ENCODE measurements around the gene VENTX.

Gene VENTX

DNA sequence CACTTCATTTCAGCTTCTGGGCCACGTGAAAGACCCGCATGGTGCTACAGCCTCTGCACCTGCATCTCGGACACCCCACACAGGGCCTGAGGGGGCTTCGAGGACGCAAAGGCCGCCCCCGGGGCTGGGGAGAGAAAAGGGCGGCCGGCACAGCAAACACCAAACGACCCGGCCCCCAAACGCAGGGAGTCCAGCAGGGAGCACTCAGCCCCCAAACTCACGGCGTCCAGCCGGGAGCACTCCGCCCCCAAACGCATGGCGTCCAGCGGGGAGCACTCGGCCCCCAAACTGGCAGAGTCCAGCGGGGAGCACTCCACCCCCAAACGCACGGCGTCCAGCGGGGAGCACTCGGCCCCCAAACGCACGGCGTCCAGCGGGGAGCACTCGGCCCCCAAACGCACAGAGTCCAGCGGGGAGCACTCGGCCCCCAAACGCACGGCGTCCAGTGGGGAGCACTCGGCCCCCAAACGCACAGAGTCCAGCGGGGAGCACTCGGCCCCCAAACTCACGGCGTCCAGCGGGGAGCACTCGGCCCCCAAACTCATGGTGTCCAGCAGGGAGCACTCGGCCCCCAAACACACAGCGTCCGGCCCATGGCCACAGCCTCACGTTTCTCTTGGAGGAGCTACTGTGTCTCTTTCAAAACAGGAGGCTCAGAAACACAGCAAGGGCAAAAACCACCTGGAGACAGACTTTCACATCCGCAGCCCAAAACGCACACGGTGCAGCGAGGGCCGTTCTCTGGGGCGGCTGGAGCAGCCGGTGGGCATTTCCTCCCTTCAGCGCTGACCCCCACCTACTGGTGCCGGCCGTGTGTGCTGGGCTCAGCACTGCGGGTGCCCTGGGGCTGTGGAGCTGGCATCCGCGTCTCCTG is 34.6 kb upstream of the VENTX start:
- no peak for DNase-seq

DNA sequence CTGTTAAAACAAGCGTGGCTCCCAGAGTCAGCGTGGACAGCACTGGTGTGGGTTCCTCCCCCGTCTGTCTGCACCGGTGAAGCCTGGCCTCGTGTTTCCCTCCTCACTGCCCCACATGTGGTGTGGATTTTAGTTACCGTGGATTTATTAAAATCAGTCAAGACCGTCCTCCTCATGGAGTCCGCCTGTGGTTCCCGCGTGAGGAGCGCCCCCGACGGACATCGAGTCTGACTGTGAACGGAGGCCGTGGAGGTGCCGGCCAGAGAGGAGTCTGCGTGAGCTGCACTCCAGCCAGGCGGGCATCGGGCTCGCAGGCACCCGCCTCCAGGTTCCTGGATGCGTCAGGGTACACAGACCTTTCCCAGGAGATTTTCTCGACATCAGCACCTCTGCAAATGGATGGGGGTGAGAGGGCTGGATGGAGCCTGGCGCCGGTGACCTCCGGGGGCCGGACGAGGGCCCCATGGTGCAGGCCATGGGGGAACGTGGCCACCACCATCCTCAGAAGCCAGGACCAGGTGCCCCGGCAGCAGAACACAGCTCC is 33.9 kb upstream of the VENTX start:
- no peak for DNase-seq

DNA sequence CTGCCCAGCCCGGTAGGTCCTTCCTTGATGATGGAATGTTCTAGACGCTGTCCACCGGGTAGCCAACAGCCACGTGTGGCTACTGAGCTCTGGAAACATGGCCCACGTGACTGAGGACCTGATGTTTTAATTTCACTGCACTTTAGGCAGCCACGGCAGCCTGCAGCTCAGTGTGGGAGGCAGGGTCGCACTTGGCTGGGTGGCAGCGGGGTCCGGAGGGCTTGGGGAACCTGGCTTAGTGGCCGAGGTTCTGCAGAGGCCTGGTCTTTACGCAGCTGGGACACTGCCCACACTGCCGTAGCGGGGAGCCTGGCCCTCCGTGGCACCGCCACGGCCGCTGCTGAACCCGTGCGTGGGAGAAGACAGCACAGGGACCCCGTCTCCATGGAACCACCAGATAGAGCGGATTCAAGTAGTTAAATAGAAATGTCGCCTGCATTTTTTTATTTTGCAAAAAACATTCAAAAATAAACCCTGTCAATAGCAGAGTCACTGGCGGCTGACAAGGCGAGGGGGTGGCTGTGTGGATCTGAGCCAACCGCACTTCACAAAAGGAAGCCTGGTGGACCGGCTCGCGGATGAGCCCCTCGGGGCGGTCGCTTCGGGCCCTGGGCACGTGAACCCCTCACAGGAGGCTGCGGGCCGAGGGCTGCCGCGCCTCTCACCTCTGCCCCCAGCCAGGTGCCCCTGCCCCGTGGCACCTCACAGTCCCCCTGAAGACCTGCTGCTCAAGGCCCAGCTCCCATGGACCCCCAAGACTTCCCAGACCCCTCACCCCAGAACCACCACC is 33.2 kb upstream of the VENTX start:
- DNase-seq = no peak

DNA sequence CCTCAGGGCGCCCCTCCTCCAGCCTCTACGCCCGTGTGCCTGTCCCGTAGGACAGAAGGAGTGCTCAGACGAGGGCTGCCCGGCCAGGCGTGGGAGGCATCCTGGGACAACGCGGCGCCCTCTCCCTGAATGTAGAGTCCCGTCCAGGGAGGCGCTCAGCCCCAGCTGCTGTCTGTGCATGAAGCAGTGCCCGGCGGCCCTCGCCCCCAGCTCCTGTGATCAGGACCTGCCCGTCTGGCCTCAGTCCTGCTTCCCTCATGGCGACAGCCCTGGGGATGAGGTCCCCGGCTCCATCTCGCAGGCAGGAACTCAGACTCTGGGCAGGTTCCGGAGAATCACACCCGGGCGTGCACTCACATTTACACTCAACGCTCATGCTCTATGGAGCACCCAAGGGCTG is 32.5 kb upstream of the VENTX start:
- DNase-seq = no peak

DNA sequence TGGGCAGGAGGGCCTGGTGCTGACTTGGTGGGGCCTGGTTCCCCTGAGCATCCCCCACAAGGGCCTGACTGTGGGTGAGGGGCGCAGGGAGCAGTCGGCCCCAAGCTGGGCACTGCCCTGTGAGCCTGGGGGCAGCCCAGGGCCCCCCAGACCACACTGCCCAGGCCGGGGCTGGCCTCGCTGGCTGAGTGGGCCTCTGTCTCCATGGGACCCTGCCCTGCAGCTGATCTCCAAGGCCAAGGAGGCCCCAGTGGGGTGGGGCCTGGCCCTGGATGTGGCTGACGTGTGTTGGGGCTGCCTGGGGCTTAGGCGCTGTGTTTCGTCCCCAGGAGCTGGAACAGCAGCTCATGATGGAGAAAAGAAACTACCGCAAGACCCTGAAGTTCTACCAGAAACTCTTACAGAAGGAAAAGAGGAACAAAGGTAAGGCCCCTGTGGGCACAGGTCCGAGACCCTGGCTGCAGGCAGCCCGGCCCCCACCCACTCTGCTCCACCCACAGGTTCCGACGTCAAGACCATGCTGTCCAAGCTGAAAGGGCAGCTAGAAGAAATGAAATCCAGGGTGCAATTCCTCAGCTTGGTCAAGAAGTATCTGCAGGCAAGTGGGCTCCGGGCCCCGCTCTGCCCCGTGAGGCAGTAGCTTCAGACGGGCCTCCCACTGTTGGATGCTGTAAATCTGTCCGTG is 31.2 kb upstream of the VENTX start:
- DNase-seq = no peak

DNA sequence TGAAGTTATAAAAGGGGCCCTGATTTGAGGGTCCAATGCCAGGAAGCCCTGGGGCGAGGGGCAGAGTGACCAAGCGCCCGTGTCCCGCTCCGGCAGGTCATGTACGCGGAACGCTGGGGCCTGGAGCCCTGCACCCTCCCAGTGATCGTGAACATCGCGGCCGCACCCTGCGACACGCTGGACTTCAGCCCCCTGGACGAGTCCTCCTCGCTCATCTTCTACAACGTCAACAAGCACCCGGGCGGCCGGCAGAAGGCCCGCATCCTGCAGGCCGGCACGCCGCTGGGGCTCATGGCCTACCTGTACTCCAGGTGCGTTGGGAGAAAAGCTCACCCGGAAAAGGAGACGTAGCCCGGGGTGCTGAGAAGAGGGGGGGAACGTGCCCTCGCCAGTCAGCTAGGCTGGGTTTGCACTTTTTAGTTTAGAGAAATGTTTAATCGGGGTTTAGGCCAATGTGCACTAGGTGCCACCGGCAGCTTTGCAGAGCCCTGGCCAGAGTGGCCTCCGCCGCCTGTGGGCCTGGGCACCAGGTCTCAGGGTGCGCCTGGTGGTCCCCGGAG is 30.5 kb upstream of the VENTX start:
- no peak for DNase-seq

DNA sequence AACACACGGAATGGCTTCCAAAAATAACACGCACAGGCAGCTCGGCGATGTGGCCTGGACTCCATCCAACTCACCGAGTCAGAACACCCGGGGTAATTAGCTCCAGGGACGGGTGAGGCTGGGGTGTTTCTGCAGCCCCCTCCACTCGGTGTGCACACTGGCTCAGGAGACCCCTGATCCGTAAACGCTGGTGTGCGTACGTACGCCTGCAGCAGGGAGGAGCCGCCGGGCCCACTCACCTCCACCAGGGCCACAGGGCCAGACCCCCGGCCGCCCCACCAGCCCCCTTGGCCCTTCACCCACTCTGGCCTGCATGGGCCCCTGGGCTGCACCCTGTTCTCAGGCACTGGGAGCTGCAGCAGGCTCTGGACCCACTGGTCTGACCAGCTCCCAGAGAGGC is 30.0 kb upstream of the VENTX start:
- no peak for DNase-seq

DNA sequence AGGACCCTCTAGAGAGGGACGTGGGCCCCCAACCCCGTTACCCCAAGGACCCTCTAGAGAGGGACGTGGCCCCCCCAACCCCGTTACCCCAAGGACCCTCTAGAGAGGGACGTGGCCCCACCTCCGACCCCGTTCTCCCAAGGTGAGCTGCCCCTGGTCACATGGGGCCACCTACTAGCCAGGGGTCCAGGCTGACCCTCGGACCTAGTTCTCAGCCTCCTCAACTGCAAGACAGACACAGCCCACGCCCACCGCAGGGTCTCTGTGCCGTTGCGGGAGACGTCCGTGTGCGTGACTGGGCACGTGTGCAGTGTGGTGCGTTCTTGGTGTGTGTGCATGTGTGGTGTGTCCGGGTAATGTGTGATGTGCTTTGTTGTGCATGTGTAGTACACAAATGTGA is 29.2 kb upstream of the VENTX start:
- DNase-seq = no peak

DNA sequence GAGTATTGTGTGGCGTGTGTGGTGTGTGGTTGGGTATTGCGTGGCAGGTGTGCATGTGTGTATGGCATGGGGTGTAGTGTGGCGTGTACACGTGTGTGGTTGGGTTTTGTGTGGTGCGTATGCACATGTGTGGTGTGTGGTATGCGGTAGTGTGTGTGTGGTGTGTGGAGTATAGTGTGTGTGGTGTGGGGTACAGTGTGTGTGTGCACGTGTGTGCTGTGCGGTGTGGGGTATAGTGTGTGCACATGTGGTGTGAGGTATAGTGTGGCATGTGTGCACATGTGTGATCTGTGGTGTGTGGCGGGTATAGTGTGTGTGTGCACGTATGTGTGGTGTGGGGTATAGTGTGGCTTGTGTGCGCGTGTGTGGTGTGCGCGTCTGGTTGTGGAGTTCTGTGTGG is 28.5 kb upstream of the VENTX start:
- no peak for DNase-seq

DNA sequence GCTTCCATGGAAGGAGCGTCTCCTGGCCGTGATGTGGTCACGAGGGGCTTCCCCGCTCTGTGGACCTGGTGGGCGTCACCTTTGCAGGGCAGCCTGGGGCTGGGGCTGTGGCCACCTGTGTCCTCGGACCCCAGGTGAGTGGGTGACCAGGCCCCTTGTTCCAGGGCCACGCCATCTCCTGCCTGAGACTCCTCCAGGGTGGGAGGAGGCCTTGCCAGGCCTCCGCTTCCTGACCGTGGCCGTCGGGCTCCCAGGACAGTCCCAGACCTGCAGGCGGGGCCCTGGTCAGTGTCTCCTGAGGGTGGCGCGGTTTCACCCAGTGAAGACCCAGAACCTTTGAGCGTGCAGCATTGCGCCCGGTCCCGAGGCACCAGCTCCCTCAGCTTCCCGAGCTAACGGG is 28.0 kb upstream of the VENTX start:
- no peak for DNase-seq

DNA sequence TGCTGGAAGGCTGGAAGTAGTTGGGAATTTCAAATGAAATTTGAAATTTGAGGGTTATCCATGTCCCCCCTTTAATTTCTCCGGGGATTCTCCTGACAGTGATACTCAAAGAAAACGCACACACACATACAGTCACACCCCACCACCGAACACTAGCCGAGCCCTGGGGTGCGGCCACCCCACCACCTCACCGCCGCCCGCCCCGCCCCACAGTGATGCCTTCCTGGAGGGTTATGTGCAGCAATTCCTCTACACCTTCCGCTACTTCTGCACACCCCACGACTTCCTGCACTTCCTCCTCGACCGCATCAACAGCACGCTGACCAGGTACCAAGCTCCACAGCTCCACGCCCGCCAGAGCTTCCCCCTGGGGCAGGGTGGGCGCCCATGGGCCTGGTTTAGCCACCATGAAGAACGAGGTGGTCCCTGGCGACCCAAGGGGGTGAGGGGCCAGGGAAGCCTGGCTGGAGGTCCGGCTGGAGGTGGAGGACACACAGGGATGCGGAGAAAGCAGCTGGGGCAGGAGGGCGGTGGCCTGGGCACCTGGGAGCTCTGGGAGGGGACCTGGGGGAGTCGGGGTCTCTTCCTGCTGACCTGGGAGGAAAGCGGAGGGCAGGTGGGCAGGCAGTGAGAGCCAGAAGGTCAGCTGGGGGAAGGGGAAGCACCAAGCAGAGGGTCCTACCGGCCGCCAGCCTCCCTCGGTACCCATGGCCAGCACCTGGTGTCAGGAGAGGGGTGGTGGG is 27.1 kb upstream of the VENTX start:
- DNase-seq = no peak

DNA sequence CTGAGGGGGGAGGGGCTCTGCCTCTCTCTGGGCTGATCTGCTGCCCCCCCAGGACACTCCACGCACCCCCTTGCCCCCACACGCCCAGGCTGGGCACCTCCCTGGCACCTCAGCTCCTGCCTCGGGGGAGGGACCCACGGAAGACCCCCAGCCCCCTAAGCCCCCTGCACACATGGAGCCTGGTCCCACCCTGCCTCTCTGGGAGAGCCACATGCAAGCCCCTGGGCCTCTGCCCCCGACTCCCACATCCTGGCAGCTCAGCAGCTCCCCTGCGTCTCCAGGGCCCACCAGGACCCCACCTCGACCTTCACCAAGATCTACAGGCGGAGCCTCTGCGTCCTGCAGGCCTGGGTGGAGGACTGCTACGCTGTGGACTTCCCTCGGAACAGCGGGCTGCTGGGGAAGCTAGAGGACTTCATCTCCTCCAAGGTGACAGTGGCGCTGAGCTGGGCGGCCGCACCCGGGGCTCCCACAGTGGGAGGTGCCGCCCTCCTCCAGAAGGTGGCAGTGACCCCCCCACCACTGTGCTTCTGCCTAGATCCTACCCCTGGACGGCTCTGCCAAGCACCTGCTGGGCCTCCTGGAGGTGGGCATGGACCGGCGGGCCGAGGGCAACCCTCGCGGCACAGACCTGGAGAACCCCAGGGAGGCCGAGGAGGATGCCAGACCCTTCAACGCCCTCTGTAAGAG is 26.4 kb upstream of the VENTX start:
- no peak for DNase-seq

DNA sequence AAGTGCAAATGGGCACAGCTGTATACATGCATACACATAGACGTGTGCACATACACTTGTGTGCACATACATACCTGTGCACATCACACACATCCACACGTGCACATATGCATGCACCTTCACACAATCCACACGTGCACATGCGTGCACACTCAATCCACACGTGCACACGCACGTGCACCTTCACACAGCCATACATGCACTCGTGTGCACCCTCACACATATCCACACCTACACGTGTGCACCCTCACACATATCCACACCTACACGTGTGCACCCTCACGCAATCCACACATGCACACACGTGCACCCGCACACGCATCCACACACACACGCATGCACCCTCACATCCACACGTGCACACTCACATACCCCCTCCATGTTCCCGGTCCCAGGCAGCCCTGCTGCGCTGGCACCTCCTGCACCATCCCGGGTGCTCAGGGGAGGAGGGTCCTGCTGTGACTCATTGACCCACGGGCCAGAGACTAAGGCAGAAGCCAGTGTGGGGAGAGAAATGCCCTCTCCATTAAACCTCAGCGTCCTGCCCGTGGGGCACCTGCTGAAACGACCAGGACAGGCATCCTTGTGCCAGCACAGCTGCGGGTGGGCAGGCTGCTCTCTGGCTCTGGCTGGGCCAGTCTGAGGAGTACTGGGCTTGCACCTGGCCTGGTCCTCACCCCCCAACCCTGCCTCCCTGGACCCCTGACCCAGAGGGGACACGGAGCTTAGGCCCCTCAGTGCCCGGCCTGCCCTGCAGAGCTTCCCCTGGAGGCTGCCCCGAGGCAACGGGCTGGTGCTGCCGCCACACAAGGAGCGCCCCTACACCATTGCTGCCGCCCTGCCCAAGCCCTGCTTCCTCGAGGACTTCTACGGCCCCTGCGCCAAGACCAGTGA is 25.4 kb upstream of the VENTX start:
- no peak for DNase-seq

DNA sequence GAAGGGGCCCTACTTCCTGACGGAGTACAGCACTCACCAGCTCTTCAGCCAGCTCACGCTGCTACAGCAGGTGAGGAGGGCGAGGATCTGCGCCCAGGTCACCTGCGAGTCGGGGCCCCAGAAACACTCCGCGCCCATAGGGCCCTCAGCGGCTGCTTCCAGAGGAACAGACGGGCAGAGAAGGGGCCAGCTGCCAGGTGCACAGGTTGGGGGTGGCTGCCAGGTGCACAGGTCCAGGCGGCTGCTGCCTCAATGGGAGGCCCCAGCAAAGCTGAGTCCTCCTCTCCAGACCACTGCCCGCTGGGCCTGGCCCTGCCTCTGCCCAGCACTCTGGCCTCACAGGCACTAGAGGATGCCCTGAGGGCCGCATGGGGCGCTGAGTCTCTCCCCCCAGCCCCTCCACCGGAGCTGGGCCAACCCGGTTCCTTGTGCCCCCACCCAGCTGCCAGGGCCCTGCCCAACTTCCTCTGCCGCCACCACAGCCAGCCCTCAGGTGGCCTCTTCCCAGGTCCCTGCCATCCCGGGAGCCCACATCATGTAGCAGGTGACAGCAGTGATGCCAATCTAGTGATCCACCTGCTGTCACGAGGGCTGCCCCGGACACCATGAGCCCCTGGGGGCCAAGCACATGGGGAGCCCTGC is 24.7 kb upstream of the VENTX start:
- no peak for DNase-seq

DNA sequence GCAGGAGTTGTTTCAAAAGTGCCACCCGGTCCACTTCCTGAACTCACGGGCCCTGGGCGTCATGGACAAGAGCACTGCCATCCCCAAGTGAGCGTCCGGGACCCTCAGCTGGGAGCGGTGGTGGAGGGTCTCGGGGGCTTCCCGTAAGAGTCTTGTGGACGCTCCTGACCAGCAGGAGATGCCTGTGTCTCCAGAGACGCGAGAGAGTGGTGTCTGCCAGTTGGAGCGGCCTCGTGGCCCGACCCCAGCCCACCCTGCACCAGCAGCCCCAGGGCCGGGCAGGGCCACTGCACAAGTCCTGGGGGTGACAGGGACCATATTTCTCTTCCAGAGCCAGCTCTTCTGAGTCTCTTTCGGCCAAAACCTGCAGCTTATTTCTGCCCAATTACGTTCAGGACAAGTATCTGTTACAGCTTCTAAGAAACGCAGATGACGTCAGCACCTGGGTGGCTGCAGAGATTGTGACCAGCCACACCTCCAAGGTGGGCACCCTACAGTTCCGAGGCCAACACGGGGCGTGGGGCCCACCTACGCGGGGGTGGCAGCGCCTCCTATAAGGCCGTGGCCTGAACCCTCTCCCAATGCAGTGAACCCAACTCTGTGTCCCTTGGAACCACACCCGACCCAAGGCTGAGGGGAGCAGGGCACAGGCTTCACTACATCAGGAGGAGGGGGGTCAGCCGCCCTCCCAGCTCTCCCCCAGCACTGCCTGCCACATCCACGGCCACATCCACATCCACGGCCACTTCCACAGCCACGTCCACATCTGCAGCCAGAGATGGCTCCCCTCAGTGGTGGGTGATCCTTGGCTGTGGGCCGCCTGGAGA is 23.8 kb upstream of the VENTX start:
- DNase-seq = no peak

DNA sequence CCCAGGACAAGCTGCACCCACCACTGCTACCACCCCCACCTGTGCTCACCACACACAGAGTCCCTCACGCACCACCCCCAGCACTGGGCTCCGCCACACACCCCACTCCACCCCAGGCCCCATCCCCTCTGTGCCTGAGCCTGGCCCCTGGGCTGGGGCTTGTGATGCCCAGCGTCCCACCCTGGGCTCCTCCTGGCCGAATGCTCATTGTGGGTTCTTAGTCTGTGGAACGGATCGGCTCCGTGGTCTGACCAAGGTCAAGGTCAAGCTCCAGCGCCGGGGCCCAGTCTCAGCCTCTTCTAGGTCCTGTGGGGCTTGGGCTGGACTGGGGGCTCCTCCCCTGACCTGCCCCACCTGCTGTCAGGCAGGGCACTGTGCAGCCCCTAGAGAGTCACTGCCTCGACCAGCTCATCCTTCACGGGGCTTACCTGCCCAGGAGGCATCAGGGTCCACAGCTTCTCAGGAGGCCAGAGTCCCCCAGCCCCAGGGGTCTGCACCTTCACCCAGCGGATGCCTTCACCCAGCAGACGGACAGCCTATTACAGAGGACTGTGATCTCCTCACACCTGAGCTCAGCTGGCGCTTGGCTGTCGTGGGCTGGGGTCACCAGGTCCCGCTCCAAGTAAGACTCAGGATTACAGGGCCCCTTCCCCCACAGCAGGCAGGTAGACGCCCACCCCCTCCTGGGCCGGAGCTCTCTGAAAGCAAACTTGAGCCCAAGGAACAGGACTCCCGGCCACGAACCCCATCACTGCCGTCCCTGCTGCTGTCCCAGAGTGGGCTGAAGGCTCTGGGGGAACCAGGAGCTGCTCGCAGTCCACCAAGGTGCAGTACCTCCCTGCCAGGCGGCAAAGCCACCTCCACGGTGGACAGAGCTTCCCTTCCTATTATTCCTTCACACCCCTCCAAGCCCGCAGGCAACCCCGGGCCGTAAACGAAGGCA is 22.9 kb upstream of the VENTX start:
- no peak for DNase-seq

DNA sequence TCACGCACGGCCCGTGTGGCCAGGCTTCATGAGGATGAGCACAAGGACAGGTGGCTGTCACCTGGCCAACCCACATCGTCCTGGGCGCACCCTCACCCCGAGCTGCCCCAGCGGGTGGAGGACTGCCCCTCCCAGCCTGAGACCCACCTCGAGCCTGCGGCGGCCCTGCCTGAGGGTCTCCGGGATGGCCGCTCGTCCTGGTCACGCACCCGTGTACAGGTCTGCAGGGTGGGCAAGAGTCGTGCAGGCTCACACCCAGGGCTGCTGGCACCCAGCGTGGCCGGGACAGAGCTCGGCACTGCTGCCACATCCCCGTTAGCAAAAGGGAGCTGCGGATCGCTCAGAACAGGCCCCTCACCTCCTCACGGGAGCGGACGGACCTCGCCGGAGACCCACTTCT is 22.1 kb upstream of the VENTX start:
- DNase-seq = no peak

DNA sequence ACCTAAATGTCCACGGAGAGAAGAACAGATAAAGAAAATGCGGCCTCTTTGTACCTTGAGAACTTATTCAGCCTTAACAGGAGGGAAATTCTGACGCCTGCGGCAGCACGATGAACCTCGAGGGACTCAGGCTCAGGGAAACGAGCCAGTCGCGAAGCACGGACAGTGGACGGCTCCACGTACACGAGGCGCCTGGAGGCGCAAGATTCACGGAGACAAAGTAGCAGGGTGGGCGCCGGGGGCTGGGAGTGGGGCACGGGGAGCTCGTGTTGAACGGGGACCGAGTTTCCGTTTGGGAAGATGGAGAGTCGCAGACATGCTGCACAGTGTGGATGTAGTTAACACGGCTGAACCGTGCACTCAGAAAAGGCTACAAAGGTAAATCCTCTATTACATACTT is 20.9 kb upstream of the VENTX start:
- DNase-seq = no peak
